Mononuclear cell (primary cell): ENCODE results near the gene ERP29. TPM values are rescaled to one million over a fixed set of nuclear protein-coding genes. Genes with fewer than 3 reads are reported as not detected.

Experiments
- H3K27me3 ChIP-seq: 2 replicates; pipeline ENCODE4 v1.6.0; 2011; ENCODE audit warnings: low read length, control low read depth; ENCODE audit not compliant: insufficient read depth
- H3K4me1 ChIP-seq: 2 replicates; pipeline ENCODE4 v1.5.1; 2011; ENCODE audit warnings: mild to moderate bottlenecking, low read length, control low read depth; ENCODE audit not compliant: insufficient read depth
- H3K4me3 ChIP-seq: 2 replicates; pipeline ENCODE4 v1.5.1; 2011; ENCODE audit warnings: mild to moderate bottlenecking, low read length, moderate library complexity
- H3K9me3 ChIP-seq: 2 replicates; pipeline ENCODE4 v1.5.1; 2011; ENCODE audit warnings: low read depth, mild to moderate bottlenecking, control low read depth, low read length
- total RNA-seq: library from RNA; depleted of rRNA; stranded (reverse); fragments of >200 nt; gene quantifications from one replicate; pipeline ENCODE4 v1.2.3, GENCODE V29; 2012

ERP29 gene
- 115 TPM for total RNA-seq

DNA sequence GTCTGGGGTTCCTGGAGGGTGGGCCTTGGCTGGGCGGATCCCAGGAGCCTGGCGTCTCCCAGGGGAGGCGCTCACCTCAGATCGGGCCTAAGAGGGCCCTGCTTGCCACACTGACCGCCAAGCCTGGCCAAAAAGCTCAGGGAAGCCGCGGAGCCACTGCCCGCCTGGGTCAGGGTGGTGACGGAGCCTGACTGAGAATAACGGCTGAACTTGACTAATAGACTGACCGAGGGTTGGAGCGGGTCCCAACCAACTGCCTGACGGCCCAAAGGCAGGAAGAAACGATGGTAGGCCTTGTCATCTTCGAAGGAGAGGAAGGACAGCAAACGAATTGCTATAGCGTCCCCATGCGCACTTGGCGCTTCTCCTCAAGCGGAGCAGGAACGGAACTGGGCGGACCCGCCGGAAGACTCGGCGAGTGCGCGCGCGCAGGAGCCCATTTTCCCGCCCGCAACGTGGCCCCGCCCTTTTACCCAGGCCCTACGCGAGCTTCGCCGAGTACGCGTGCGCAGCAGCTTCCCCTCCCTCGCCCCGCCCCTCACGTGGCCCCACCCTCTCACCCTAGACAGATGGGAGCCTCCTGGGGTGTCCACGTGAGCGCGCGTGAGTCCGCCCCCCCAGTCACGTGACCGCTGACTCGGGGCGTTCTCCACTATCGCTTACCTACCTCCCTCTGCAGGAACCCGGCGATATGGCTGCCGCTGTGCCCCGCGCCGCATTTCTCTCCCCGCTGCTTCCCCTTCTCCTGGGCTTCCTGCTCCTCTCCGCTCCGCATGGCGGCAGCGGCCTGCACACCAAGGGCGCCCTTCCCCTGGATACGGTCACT is at the start of gene ERP29, which contains the start of gene TMEM116:
Gene ERP29, plus strand, starts transcription at position 652 of the 826 bp plus-strand sequence. Its CDS starts 40 bp downstream, at position 692.
Gene TMEM116, minus strand, starts transcription at position 391 of the 826 bp plus-strand sequence. CDS start 7,895 bp downstream, outside the sequence.
- Histone ChIP-seq H3K4me3 (peak within 1 kb of the TSS; percentile 95), H3K4me1 (peaks cover 53% of the 10 kb centered on the region), H3K9me3 (no peaks in the 10 kb centered on the region), H3K27me3 (no peaks in the 10 kb centered on the region)

DNA sequence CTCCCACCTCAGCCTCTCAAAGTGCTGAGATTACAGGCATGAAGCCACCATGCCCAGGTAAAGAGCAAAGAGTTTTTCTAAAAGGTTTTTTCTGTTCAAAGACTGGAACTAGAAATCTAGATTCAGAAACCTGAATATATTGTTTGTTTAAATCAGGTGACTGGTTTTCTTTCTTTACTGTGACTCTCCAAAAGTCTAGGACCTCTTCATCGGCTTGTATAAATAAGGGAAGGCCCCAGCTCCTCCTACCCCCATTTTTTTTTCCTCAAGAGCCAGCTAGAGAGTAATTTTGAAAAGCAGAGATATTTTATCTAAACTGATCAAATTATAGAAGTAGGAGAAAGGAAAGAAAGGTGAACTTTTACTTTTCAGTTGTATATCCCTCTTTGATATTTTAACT is 48.3 kb upstream of the ERP29 start:
- Histone ChIP-seq H3K9me3 (peaks cover under 1% of the 10 kb centered on the region), H3K4me1 (no peaks in the 10 kb centered on the region), H3K27me3 (no peaks in the 10 kb centered on the region), H3K4me3 (no peak overlapping the region)

DNA sequence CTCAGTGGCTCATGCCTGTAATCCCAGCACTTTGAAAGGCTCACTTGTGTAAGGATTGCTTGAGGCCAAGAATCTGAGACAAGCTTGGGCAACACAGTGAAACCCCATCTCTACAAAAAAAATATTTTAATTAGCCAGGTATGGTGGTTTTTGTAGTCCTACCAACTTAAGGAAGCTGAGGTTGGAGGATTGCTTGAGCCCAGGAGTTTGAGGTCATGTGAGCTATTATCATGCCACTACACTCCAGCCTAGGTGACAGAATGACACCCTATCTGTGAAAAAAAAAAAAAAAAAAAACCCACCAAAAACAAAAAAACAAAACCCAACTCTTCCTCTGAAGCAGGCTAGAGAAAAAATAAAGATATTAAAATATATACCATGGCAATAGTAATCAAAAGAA is 41.4 kb upstream of the ERP29 start:
- peaks cover 14% of the 10 kb centered on the region for H3K9me3 ChIP-seq
- no peak overlapping the region for H3K4me3 ChIP-seq
- H3K4me1 ChIP-seq, result no peaks in the 10 kb centered on the region
- H3K27me3 ChIP-seq, result no peaks in the 10 kb centered on the region

DNA sequence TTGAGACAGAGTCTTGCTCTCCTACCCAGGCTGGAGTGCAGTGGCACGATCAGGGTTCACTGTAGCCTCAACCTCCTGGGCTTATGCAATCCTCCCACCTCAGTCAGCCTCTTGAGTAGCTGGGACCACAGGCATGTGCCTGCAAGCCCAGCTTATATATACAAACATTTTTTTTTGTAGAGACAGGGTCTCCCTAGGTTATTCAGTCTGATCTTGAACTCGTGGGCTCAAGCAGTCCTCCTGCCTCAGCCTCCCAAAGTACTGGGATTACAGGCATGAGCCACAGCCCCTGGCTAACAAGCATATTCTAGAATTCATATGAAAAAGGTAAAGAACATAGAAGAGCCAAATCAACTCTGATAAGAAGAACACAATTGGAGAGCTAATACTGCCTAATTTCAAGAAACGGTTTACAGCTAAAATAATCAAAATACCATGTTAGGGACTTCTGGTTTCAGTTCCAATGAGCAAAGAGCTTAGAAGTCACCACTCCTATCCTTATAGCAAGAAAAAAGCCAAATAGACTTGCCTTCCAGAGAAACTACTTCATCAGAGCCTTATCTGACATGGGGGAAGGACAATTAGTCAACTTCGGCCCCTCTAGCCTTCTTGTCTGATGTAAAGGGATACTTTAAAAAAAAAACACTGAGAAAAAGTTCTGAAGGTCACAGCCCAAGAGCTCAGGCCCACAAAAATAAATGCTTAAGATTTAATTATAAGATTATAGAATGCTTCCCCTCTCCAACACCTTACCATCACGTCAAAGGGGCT is 37.9 kb upstream of the ERP29 start:
- Histone ChIP-seq H3K4me1 (no peaks in the 10 kb centered on the region), H3K4me3 (no peak overlapping the region), H3K27me3 (no peaks in the 10 kb centered on the region), H3K9me3 (peaks cover 10% of the 10 kb centered on the region)

DNA sequence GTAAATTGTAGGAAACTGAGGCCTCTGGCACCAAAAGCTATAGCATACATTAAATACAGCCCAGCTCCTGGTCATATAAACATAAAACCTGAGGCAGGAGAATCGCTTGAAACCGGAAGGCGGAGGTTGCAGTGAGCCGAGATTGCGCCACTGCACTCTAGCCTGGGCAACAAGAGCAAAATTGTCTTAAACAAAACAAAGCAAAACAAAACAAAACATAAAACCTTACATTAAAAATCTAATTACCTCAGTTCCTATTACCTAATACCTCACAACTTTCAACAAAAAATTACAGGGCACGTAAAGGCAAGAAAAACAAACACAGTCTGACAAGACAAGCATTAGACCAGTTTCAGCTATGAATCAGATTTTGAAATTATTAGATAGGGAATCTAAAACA is 36.9 kb upstream of the ERP29 start:
- no peaks in the 10 kb centered on the region for H3K4me1 ChIP-seq

DNA sequence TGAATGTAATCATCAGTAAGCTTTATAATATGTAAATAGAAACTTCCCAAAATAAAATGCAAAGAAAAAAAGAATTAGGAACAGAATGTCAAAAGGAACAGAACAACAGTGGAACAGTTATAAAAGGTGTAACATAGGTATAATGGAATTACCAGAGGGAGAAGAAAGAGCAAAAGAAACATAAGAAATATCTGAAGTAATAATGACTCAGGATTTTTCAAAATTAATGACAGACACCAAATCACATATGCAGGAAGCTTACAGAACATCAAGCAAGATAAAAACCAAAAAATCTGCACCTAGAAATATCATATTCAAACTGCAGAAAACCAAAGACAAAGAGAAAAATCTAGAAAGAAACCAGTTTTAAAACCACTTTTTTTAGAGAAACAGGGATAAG is 36.4 kb upstream of the ERP29 start:
- Histone ChIP-seq H3K4me1 (no peaks in the 10 kb centered on the region), H3K4me3 (no peak overlapping the region), H3K27me3 (no peaks in the 10 kb centered on the region), H3K9me3 (no peaks in the 10 kb centered on the region)

More for the DNA sequence above, 36.9 kb upstream of the ERP29 start:
- Histone ChIP-seq H3K4me3 (no peak overlapping the region), H3K9me3 (peaks cover 1% of the 10 kb centered on the region), H3K27me3 (no peaks in the 10 kb centered on the region)

DNA sequence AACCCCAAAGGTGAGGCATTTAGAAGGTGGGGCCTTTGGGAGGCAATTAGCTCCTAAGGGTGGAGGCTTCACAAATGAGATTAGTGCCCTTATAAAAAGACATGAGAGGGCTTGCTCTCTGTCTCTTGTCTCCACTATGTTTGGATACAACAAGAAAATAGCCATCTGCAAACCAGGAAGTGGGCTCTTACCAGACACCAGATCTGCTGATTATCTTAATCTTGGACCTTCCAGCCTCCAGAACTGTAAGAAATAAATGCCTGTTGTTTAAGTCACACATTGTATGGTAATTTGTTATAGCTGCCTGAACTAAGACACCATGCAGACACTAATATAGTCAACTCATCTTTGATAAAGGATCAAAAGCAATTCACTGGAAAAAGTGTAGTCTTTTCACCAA is 34.7 kb upstream of the ERP29 start:
- H3K9me3 ChIP-seq, result no peaks in the 10 kb centered on the region
- no peaks in the 10 kb centered on the region for H3K27me3 ChIP-seq
- H3K4me3 ChIP-seq, result no peak overlapping the region
- H3K4me1 ChIP-seq, result no peaks in the 10 kb centered on the region

DNA sequence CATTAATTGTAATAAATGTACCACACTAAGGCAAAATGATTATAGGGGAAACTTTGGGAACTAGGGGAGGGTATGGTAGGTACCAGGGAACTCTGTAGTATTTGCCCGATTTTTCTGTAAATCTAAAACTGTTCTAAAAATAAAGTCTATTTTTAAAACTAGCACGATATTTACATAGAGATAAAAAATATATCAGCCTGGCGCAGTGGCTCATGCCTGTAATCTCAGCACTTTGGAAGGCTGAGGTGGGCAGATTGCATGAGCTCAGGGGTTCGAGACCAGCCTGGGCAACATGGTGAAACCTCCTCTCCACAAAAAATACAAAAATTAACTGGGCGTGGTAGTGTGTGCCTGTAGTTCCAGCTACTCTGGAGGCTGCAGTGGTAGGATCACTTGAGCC is 32.6 kb upstream of the ERP29 start:
- Histone ChIP-seq H3K4me1 (no peaks in the 10 kb centered on the region), H3K4me3 (no peak overlapping the region), H3K27me3 (no peaks in the 10 kb centered on the region), H3K9me3 (no peaks in the 10 kb centered on the region)

DNA sequence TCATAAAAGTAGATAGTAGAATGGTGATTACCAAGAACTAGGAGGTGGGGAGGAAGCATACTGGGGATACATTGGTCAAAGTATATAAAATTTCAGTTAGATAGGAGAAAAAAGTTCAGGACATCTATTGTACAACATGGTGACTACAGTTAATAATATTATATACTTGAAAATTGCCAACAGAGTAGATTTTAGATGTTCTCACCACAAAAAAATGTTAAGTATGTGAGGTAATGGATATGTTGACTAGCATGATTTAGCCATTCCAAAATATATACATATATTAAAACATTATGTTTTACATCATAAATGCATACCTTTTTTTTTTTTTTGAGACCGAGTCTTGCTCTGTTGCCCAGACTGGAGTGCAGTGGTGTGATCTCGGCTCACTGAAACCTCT is 31.2 kb upstream of the ERP29 start:
- Histone ChIP-seq H3K27me3 (no peaks in the 10 kb centered on the region), H3K4me1 (no peaks in the 10 kb centered on the region), H3K4me3 (no peak overlapping the region), H3K9me3 (no peaks in the 10 kb centered on the region)

DNA sequence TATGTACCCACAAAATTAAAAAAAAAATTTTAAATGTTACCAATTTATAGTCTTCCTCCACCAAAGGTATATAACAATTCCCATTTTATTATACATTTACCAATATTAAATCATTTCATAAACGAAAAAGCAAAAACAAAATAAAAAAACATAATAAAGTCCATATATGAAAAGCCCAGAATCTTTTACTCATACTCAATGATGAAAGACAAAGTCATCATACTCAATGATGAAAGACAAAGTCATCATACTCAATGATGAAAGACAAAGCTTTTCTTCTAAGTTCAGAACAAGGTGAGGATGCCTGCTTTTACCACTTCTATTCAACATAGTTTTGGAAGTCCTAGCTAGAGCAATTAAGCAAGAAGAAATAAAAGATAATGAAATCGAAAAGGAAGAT is 28.4 kb upstream of the ERP29 start:
- no peaks in the 10 kb centered on the region for H3K27me3 ChIP-seq
- no peak overlapping the region for H3K4me3 ChIP-seq
- H3K4me1 ChIP-seq, result no peaks in the 10 kb centered on the region
- H3K9me3 ChIP-seq, result no peaks in the 10 kb centered on the region

DNA sequence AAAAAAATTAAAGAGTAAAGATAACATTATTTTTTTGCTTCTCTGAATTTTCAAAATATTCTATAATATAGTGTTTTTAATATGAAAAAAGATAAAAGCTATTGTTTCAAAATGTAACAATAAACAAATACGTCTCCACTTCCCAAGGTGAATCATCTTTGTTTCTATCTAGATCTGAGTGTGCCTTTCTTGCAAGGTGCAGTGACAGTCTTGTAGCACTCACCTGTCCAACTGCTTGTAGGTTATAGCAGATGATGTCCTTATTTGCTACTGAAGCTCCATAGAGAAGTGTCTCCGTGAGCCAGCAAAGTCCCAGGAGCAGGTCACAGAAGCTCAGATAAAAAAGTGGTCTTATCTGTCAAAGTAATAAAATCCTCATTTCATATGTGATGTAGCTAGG is 21.7 kb upstream of the ERP29 start:
- Histone ChIP-seq H3K9me3 (no peaks in the 10 kb centered on the region), H3K27me3 (no peaks in the 10 kb centered on the region), H3K4me3 (no peak overlapping the region), H3K4me1 (peaks cover 43% of the 10 kb centered on the region)

DNA sequence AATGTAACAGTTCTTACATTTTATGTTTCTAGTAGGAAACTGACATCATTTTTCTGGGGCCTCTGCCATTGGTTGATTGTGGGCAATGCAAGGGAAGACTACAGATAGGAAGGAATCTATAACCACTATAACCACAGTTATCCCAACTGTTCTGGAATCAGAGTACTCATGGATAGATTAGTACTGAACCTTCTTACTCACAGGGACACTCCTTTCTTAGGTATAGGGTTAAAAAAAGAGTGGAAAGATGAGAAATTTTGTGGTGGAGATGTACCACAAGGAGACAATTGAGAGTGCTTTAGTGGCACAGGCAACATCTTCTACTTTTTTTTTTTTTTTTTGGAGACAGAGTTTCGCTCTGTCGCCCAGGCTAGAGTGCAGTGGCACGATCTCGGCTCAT is 21.3 kb upstream of the ERP29 start:
- no peak overlapping the region for H3K4me3 ChIP-seq
- H3K9me3 ChIP-seq, result no peaks in the 10 kb centered on the region
- H3K4me1 ChIP-seq, result peaks cover 43% of the 10 kb centered on the region
- no peaks in the 10 kb centered on the region for H3K27me3 ChIP-seq

DNA sequence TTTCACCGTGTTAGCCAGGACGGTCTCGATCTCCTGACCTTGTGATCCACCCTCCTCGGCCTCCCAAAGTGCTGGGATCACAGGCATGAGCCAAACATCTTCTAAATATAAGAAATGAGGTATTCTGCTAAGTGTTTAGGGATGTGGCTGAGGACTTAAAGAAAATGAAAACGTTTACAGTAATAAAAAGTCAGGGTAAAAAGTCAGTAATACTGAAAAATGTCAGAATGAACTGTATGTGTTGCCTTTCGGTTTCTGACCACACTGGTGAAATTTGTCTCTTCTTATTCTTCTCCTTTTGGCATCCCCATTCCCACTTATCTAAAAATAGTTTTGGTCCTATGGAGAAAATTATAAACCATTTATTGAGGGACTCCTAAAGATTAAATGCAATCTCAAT is 20.8 kb upstream of the ERP29 start:
- Histone ChIP-seq H3K4me3 (no peak overlapping the region), H3K9me3 (no peaks in the 10 kb centered on the region), H3K27me3 (no peaks in the 10 kb centered on the region), H3K4me1 (peaks cover 46% of the 10 kb centered on the region)

DNA sequence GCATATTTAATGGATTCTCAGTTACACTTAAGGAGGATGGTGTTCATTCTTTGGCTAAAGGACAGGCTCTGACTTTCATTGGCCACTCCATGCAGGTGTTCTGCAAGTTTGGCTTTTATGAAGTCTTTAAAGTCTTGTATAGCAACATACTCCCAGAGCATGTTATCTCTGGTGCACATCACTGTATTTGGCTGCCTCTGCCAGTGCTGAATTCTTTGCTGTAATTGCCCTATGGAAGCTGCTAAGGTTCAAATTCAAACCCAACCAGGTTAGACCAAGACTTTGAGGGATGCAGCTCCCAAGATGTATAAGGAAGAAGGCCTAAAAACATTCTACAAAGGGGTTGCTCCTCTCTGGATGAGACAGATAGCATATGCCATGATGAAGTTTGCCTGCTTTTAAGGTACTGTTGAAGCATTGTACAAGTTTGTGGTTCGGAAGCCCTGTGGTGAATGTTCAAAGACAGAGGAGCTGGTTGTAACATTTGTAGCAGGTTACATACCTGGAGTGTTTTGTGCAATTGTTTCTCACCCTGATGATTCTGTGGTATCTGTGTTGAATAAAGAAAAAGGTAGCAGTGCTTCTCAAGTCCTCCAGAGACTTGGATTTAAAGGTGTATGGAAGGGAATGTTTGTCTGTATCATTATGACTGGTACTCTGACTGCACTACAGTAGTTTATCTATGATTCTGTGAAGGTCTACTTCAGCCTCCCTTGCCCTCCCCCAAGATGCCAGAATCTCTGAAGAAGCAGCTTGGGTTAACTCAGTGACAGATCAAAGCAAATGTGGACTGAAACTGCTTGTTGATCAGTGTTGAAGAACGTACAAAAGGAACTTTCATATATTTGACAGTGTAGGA is 19.7 kb upstream of the ERP29 start:
- H3K9me3 ChIP-seq, result no peaks in the 10 kb centered on the region
- peak overlapping the region; percentile 32 for H3K4me3 ChIP-seq
- H3K27me3 ChIP-seq, result no peaks in the 10 kb centered on the region
- peaks cover 51% of the 10 kb centered on the region for H3K4me1 ChIP-seq
